Gastrocnemius medialis (tissue), 4 donors: ENCODE measurements around the gene WDR18.

ENCODE experiments used
- CTCF ChIP-seq, 5 experiments: fragments of 450-650 bp in 3 of 5; fragments of 200-600 bp in 2 of 5; sonication (generic) in 2 of 5; IDR thresholded peaks in 4 of 5; conservative IDR thresholded peaks in 1 of 5; 1 replicate in 4 of 5; 2 replicates in 1 of 5; pipeline ENCODE4 v1.5.1; 2016 to 2019; ENCODE audit warnings: antibody characterized with exemption in 5 of 5, mild to moderate bottlenecking in 3 of 5, moderate library complexity in 3 of 5
- POLR2A ChIP-seq, 2 donors: fragments of 450-650 bp; IDR thresholded peaks; one replicate each; pipeline ENCODE4 v1.6.1; 2017; ENCODE audit warnings: antibody characterized with exemption in 2 of 2, mild to moderate bottlenecking in 2 of 2, moderate library complexity in 2 of 2

GRCh38 chr19:990119-990571 is 6.0 kb downstream of the WDR18 start:
- TF ChIP-seq POLR2A (IDR thresholded peaks at IDR 0.05) (no peak), CTCF (IDR thresholded peaks at IDR 0.05 in 4 of 5, conservative IDR thresholded peaks at IDR 0.05 in 1 of 5) (no peak)
